ENCODE measurements around the gene CLPSL1.

Gene CLPSL1

DNA sequence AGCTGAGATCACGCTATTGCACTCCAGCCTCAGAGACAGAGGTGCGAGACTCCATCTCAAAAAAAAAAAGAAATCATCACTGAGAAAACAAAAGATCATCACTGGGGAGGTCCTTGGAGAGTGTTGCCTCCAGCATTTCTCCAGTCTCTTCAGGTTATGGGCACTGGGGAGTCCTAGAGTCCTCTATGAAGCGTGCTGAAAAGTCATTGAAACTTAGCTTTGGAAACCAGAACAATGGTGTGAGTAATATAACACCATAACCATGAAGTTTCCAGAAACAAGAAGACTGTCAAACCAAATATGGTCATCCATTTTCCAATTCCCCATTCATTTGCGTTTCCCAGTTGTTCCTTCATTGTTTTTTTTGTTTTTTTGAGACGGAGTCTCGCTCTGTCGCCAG is 30.3 kb upstream of the CLPSL1 start:
- Mint-ChIP-seq H3K27me3 (no peaks in the 10 kb centered on the region), H3K36me3 (ENCODE audit: low read depth) (no peaks in the 10 kb centered on the region), H3K4me3 (no peak overlapping the region), H3K9me3 (peaks cover 7% of the 10 kb centered on the region), H3K4me1 (ENCODE audit: low read depth) (peaks cover 6% of the 10 kb centered on the region), H3K27ac (no peak overlapping the region)

DNA sequence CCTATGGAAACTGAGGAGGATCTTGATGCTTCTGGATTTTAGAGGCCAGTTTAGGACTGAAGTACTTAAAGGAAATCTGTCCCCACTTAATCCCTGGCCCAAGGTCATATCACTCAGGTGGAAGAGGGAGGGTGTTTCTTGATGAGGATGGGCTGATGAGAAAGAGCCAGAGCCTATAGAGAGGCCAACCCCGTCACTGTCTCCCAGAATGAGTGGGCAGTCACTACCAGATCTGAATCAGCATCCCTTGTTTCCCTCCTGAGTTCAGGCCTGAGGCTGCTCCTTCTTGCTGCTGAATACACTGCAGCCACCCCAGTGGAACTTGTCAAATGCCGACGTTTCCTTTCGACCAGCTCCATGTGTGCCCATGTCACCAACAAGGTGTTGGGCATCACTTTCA is 29.2 kb upstream of the CLPSL1 start:
- H3K9me3 Mint-ChIP-seq = peaks cover 7% of the 10 kb centered on the region
- H3K36me3 Mint-ChIP-seq (ENCODE audit: low read depth) = no peaks in the 10 kb centered on the region
- H3K4me1 Mint-ChIP-seq (ENCODE audit: low read depth) = peaks cover 6% of the 10 kb centered on the region
- H3K4me3 Mint-ChIP-seq = no peak overlapping the region
- no peak overlapping the region for H3K27ac Mint-ChIP-seq
- no peaks in the 10 kb centered on the region for H3K27me3 Mint-ChIP-seq

DNA sequence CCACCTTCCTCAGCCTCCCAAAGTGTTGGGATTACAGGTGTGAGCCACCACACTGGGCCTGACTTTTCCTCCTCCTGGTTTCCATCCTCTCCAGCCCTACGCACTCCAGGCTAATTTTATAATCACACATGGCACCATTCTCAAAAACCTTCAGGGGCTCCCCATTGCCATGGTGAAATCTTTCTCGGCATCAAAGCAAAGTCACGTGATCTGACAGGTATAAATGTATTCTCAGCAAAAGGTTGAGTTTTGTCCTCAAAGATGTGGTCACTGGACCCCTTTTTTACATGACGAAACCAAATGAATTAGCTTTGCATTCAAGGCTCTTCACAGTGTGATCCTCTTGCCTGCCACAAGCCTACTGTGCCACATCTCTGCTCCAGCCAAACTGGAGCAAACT is 28.5 kb upstream of the CLPSL1 start:
- Mint-ChIP-seq H3K36me3 (ENCODE audit: low read depth) (no peaks in the 10 kb centered on the region), H3K4me1 (ENCODE audit: low read depth) (peaks cover 6% of the 10 kb centered on the region), H3K9me3 (peaks cover 7% of the 10 kb centered on the region), H3K27ac (no peak overlapping the region), H3K4me3 (no peak overlapping the region), H3K27me3 (no peaks in the 10 kb centered on the region)

DNA sequence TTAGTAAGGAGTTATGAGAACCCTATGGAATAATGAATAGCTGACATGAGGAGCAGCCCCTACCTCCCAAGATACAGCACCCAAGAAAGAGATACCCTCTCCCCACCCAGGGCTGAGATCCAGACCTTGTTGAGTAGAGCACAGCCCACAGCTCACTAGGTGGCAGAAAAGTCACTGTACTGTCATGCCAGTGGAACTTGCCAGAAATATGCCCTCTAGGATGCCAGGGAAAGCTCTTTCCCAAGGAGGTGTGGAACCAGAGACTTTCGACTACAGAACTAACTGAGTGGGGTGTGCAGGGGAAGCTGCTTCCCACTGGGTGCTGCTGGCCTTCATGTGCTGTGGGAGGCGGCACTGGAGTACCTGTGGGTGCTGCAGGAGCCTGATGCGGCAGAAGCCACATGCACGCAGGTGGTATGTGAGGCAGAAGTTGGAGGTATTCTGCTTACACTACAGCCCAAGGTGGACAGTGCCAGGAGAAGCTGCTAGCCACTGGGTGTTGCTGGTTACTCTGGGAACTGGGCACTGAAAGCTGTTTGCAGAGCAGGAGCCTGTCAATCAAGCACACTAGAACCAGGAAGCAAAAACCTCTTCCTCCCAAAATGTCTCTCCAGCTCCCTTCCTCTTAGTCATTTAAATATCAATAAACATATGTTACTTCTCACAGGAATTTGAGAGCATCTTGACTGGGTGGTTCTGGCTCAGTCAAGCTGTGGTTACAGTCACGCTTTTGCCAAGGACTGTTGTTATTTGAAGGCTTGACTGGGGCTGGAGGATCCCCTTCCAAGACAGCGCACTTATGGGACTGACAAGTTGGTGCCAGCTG is 26.2 kb upstream of the CLPSL1 start:
- no peak overlapping the region for H3K27ac Mint-ChIP-seq
- peaks cover 6% of the 10 kb centered on the region for H3K27me3 Mint-ChIP-seq
- no peak overlapping the region for H3K4me3 Mint-ChIP-seq
- H3K9me3 Mint-ChIP-seq = no peaks in the 10 kb centered on the region
- H3K36me3 Mint-ChIP-seq (ENCODE audit: low read depth) = no peaks in the 10 kb centered on the region
- peaks cover 6% of the 10 kb centered on the region for H3K4me1 Mint-ChIP-seq (ENCODE audit: low read depth)

DNA sequence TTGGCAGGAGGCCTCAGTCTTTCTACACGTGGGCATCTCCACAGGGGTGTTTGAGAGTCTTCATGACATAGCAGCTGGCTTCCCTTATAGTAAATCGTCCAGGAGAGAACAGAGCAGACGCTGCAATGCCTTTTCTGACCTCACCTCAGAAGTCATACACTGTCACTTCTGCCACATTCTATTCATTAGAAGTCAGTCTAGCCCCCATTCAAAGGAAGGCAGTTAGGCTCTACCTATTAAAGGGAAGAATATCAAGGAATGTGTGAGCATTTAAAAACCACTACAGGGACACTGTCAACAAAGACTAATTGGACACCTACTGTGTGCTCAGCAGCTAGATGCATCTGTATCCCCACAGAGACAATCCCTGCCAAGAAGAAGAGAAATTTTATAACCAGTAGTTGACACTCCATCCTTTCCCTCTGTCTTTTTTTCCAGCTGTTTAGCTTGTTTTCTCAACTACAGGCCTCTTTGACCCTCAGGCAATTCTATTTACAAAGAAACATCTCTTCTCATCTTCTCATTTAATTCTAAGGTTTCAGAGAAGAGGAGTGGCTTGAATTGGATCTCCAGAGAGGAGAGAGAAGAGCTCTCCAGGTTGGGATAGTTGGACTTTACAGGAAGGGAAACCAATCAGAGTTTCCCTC is 25.4 kb upstream of the CLPSL1 start:
- Mint-ChIP-seq H3K27ac (no peak overlapping the region), H3K4me1 (ENCODE audit: low read depth) (peaks cover 6% of the 10 kb centered on the region), H3K36me3 (ENCODE audit: low read depth) (no peaks in the 10 kb centered on the region), H3K27me3 (peaks cover 11% of the 10 kb centered on the region), H3K4me3 (no peak overlapping the region), H3K9me3 (no peaks in the 10 kb centered on the region)

DNA sequence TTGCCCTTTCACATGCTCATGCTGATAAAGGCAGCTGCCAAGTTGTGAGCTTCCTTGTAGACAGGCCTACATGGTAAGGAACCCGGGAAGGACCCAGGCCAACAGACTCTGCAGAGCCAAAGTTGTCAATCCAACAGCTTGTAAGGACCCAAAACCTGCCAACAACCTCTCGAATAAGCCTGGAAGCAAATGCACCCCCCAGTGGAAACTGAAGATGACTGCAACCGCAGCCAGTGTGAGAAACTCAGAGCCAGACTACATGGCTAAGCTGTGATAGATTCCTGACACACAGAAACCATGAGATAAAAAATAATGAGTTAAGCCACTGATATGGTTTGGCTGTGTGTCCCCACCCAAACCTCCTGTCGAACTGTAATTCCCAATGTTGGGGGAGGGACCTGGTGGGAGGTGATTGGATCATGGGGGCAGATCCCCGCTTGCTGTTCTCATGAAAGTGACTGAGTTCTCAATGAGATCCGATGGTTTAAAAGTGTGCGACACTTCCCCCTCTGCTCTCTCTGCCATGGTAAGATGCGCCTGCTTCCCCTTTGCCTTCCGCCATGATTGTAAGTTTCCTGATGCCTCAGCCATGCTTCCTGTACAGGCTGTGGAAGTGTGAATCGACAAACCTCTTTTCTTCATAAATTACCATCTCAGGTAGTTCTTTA is 23.2 kb upstream of the CLPSL1 start:
- H3K36me3 Mint-ChIP-seq (ENCODE audit: low read depth) = no peaks in the 10 kb centered on the region

DNA sequence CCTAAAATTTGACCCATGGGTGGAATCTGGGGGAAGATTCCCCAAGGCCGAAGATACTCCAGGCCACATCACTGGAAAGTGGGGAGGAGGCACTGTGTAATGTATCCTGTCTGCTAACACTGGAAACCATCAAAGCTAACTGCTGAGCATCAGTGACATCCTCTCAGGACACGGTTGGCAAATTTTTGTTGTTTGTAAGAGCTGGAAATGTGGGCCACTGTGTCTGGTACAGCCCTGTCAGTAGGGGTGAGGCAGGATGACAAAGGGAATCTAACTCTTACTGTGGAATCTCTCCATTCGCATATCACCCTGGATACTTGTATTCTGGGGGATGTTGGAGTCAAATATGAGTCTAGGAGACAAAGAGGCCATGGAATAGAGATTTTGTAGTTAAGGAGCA is 21.4 kb upstream of the CLPSL1 start:
- Mint-ChIP-seq H3K27me3 (peaks cover 43% of the 10 kb centered on the region), H3K9me3 (no peaks in the 10 kb centered on the region), H3K36me3 (ENCODE audit: low read depth) (no peaks in the 10 kb centered on the region)

More for the DNA sequence above, 23.2 kb upstream of the CLPSL1 start:
- Mint-ChIP-seq H3K9me3 (no peaks in the 10 kb centered on the region), H3K27me3 (peaks cover 26% of the 10 kb centered on the region), H3K4me1 (ENCODE audit: low read depth) (no peaks in the 10 kb centered on the region), H3K27ac (no peak overlapping the region), H3K4me3 (no peak overlapping the region)

DNA sequence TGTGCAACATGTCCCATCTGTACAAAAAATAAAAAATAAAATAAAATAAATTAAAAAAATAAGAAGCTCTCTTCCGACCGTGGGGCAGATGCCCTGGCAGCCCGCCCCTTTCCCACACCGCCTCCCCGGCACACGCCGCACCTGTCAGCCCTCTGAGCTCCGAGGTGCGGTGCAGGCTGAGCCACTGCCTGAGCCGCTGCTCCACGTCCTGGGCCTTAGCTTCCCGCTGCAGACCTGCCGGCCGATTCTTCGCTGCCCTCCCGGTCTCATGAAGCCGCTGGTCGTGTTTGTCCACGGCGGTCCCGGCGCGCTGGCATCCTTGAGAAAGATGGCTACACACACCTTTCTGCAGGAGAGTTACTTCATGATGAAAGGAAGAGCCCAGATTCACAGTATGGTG is 15.1 kb upstream of the CLPSL1 start:
- no peak overlapping the region for H3K4me3 Mint-ChIP-seq
- no peaks in the 10 kb centered on the region for H3K9me3 Mint-ChIP-seq
- no peaks in the 10 kb centered on the region for H3K36me3 Mint-ChIP-seq (ENCODE audit: low read depth)
- peaks cover 40% of the 10 kb centered on the region for H3K27me3 Mint-ChIP-seq
- no peak overlapping the region for H3K27ac Mint-ChIP-seq
- H3K4me1 Mint-ChIP-seq (ENCODE audit: low read depth) = no peaks in the 10 kb centered on the region

More for the DNA sequence above, 21.4 kb upstream of the CLPSL1 start:
- H3K4me3 Mint-ChIP-seq = no peak overlapping the region
- H3K27ac Mint-ChIP-seq = no peak overlapping the region
- no peaks in the 10 kb centered on the region for H3K4me1 Mint-ChIP-seq (ENCODE audit: low read depth)

DNA sequence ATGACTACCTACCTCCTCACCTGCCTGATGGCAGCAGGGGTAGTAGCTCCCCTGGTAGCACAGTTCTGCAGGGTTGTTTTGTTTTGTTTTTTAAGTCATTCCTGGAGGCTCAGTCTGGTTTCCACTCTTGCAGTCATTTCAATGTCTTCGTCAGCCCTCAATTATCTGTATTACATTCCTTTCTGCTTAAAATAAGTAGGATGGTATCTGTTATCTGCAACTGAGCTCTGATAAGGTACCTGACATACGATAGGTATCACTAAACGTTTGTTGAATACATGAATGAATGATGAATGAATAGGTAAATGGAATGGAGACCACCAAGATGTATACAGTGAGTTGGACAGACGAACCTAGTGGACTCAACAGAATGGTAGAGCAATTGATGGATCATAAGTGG is 11.6 kb upstream of the CLPSL1 start:
- no peaks in the 10 kb centered on the region for H3K4me1 Mint-ChIP-seq (ENCODE audit: low read depth)
- no peak overlapping the region for H3K4me3 Mint-ChIP-seq
- no peaks in the 10 kb centered on the region for H3K9me3 Mint-ChIP-seq
- H3K27ac Mint-ChIP-seq = no peak overlapping the region
- H3K27me3 Mint-ChIP-seq = peaks cover 13% of the 10 kb centered on the region
- H3K36me3 Mint-ChIP-seq (ENCODE audit: low read depth) = no peaks in the 10 kb centered on the region

DNA sequence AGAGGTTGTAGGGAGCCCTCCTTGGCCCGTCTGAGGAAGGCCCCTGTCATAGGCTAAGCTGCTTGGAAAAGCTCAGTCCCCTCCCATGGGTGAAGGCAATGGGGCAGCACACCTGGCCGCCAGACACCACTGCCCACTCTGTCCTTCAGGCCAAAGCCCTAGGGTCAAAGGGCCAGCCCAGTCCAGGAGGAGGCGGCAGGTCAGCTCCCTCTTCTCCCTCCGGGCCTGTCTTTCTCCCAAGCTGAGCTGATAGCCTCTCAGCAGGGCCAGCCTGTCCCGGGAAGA is 9.5 kb upstream of the CLPSL1 start:
- H3K9me3 Mint-ChIP-seq = no peaks in the 10 kb centered on the region
- H3K27me3 Mint-ChIP-seq = peaks cover 13% of the 10 kb centered on the region
- peaks cover 3% of the 10 kb centered on the region for H3K4me1 Mint-ChIP-seq (ENCODE audit: low read depth)
- no peak overlapping the region for H3K4me3 Mint-ChIP-seq
- no peak overlapping the region for H3K27ac Mint-ChIP-seq
- H3K36me3 Mint-ChIP-seq (ENCODE audit: low read depth) = no peaks in the 10 kb centered on the region

DNA sequence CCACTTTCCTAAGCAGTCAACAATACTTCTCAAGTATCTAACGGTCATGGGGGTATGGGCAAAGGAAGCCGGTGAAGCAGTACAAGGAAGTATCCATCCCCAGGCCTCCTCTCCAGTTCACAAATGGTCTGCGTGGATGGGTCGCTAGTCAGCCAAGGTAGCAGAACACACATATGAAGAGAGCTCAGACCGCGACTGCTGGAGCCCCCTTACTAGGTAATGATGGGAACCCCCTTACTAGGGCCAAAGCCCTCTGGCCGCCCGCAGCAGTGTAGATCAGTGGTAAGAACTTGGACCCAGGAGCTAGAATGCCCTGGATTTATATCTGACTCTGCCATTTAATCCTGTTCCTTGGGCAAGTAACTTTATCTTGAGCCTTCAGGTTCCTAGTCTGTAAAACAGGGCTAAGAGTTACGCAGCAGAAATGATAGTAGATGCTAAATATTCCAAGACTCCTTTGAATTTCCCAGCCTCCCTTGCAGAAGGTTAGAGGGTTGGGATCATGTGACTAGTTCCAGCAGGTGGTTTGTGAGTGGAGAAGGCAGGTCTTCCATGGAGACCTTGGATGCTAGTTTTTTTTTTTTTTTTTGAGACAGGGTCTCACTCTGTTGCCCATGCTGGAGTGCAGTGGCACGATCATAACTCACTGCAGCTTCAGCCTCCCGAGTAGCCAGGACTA is 6.6 kb upstream of the CLPSL1 start:
- Mint-ChIP-seq H3K27ac (no peak overlapping the region), H3K36me3 (ENCODE audit: low read depth) (no peaks in the 10 kb centered on the region), H3K9me3 (no peaks in the 10 kb centered on the region), H3K4me3 (no peak overlapping the region), H3K4me1 (ENCODE audit: low read depth) (peaks cover 7% of the 10 kb centered on the region), H3K27me3 (peaks cover 23% of the 10 kb centered on the region)

DNA sequence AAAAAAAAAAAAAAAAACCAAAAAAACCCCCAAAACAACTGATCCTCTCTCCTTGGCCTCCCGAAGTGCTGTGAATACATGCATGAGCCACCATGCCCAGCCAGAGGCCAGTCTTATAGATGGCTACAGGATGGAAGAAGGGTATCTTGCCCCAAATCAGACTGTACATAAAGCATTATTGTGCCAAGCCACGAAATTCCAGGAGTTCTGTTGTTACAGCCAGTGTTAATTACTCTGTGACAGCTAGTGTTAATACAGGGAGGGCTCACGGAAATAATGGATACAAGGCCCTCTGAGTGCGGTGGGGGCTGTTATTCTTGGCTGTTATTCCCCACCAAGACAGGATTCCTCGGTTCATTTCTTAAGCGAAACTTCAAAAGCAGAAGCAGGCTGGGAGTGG is 5.8 kb upstream of the CLPSL1 start:
- Mint-ChIP-seq H3K27me3 (peaks cover 23% of the 10 kb centered on the region), H3K4me1 (ENCODE audit: low read depth) (peaks cover 7% of the 10 kb centered on the region), H3K36me3 (ENCODE audit: low read depth) (no peaks in the 10 kb centered on the region), H3K9me3 (no peaks in the 10 kb centered on the region), H3K27ac (no peak overlapping the region), H3K4me3 (no peak overlapping the region)

DNA sequence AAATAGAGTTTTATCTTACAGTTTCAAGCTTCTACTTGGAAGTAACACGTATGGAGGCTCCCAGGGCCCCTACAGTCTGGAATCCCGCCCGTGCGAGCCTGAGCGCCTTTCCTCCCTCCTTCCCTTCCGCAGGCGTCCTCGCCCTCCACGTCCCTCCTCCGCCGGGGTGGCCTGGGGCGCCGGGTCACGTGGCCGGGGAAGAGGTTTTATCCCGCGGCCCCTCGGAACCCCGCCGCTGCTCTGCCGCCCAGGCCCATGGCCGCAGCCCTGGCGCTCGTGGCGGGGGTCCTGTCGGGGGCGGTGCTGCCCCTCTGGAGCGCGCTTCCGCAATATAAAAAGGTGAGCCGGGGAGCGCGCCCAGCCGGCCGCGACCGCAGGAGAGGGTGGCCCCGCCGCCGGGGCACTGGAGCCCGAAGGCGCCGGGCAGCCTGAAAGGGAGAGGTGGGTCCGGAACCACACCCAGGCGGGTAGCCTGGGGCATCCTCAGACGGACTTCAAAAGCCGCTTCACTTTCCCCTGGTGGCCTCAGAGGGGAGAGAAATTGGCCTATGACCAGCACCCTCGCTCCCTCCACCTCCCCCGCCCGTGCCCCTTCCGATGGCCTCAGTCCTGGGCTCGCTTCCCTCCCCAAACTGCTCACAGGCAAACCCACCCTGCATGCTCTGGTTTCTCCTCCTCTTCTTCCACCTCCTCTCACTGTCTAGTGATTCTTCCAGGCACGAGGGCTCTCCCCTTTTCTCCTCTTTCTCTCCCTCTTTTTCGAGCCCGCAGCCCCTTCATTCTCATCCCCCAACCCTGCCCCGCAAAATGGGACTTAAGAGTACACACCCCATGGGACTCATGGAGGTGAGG is 4.2 kb upstream of the CLPSL1 start, which contains the start of gene CLPSL2:
TSS of gene CLPSL2 (plus strand) at position 235 of the 852 bp plus-strand sequence. CDS start at position 256, 21 bp downstream.
- no peaks in the 10 kb centered on the region for H3K36me3 Mint-ChIP-seq (ENCODE audit: low read depth)
- peaks cover 7% of the 10 kb centered on the region for H3K4me1 Mint-ChIP-seq (ENCODE audit: low read depth)
- peak within 1 kb of the TSS; percentile 72 for H3K4me3 Mint-ChIP-seq
- H3K9me3 Mint-ChIP-seq = no peaks in the 10 kb centered on the region
- H3K27me3 Mint-ChIP-seq = peaks cover 28% of the 10 kb centered on the region
- H3K27ac Mint-ChIP-seq = no peak within 1 kb of the TSS

DNA sequence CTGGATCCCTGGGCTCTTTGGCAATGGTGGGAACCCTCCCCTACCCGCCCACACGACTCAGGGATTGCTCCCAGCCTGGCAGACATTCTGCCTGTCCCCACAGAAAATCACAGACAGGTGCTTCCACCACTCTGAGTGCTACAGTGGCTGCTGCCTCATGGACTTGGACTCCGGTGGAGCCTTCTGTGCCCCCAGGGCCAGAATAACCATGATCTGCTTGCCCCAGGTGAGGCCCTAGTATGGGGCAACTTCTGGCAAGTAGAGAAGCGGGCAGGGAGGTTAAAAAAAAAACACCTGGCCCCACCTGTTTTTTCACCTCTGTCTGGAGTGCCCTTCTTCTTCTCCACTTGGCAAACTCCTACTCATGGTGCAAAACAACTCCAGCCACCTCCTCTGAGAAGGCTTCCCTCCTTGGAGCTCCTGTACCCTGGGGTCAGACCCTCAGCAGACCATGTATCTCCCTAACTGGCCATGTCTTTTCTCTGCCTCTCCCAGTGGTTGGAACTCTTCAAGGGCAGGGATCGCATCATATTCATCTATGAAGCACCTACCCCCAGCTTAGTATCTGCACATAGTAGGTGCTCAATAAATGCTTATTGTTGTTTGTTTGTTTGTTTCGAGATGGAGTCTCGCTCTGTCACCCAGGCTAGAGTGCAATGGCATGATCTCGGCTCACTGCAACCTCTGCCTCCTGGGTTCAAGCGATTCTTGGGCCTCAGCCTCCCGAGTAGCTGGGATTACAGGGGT is 3.3 kb upstream of the CLPSL1 start:
- H3K4me1 Mint-ChIP-seq (ENCODE audit: low read depth) = peaks cover 7% of the 10 kb centered on the region
- no peaks in the 10 kb centered on the region for H3K36me3 Mint-ChIP-seq (ENCODE audit: low read depth)
- H3K27me3 Mint-ChIP-seq = peaks cover 28% of the 10 kb centered on the region
- peak overlapping the region; percentile 33 for H3K4me3 Mint-ChIP-seq
- no peak overlapping the region for H3K27ac Mint-ChIP-seq
- H3K9me3 Mint-ChIP-seq = no peaks in the 10 kb centered on the region

Measured in stimulated activated naive CD8-positive, alpha-beta T cell treated with anti-CD3 and anti-CD28 coated beads, Interleukin-15, Interleukin-2, amounts not matched to agents 100 ng/mL and 50 ng/mL, for 24 hours (primary cell).